Measurements from ENCODE around the gene NSD2.

Gene NSD2

GRCh38 chr4:1896658-1896991 lies 25.4 kb downstream of the NSD2 start:
- Histone ChIP-seq H3K36me3 (ENCODE audit: insufficient read depth, low read length) (peaks cover 90% of the 10 kb centered on the region), H3K79me2 (ENCODE audit: insufficient read depth, low read length) (peaks cover 100% of the 10 kb centered on the region), H3K4me2 (ENCODE audit: insufficient read depth, low read length) (no peak overlapping the region), H4K20me1 (ENCODE audit: insufficient read depth, low read length) (peaks cover 97% of the 10 kb centered on the region), H2AFZ (ENCODE audit: low read depth, low read length) (no peak overlapping the region), H3K4me3 (ENCODE audit: low read depth in 1 of 2, low read length in 2 of 2) (no peak overlapping the region), H3K9ac (ENCODE audit: low read depth, low read length) (no peak overlapping the region), H3K27ac (ENCODE audit: low read length) (no peak overlapping the region), H3K9me3 (ENCODE audit: insufficient read depth, low read length, severe bottlenecking) (no peaks in the 10 kb centered on the region), H3K27me3 (ENCODE audit: insufficient read depth, low read length, poor library complexity) (no peaks in the 10 kb centered on the region), H3K4me1 (ENCODE audit: insufficient read depth, low read length) (peaks cover 8% of the 10 kb centered on the region; the same call in 1 of the 2 replicates)
- DNase-seq, result no peak
- no peak for TF ChIP-seq EZH2 (IDR thresholded peaks at IDR 0.05; ENCODE audit: borderline replicate concordance, low read depth, low read length, severe bottlenecking)
- no peak for TF ChIP-seq CTCF (IDR thresholded peaks at IDR 0.05; ENCODE audit: borderline replicate concordance, extremely low read depth, low read length, poor library complexity, severe bottlenecking)
- ATAC-seq (ENCODE audit: insufficient read depth, low read depth), result no peak

GRCh38 chr4:1898007-1898406 lies 26.8 kb downstream of the NSD2 start:
- Histone ChIP-seq H3K9me3 (ENCODE audit: insufficient read depth, low read length, severe bottlenecking) (no peaks in the 10 kb centered on the region), H3K4me3 (ENCODE audit: low read depth in 1 of 2, low read length in 2 of 2) (no peak overlapping the region), H3K27me3 (ENCODE audit: insufficient read depth, low read length, poor library complexity) (no peaks in the 10 kb centered on the region), H3K9ac (ENCODE audit: low read depth, low read length) (no peak overlapping the region), H3K36me3 (ENCODE audit: insufficient read depth, low read length) (peaks cover 89% of the 10 kb centered on the region), H3K79me2 (ENCODE audit: insufficient read depth, low read length) (peaks cover 100% of the 10 kb centered on the region), H4K20me1 (ENCODE audit: insufficient read depth, low read length) (peaks cover 96% of the 10 kb centered on the region), H3K27ac (ENCODE audit: low read length) (no peak overlapping the region), H2AFZ (ENCODE audit: low read depth, low read length) (no peak overlapping the region), H3K4me1 (ENCODE audit: insufficient read depth, low read length) (peaks cover 8% of the 10 kb centered on the region; the same call in 1 of the 2 replicates), H3K4me2 (ENCODE audit: insufficient read depth, low read length) (no peak overlapping the region)
- DNase-seq, result no peak
- no peak for ATAC-seq (ENCODE audit: insufficient read depth, low read depth)
- TF ChIP-seq EZH2 (IDR thresholded peaks at IDR 0.05; ENCODE audit: borderline replicate concordance, low read depth, low read length, severe bottlenecking) (no peak), CTCF (IDR thresholded peaks at IDR 0.05; ENCODE audit: borderline replicate concordance, extremely low read depth, low read length, poor library complexity, severe bottlenecking) (no peak)

GRCh38 chr4:1898681-1899080 lies 27.5 kb downstream of the NSD2 start:
- ATAC-seq (ENCODE audit: insufficient read depth, low read depth) (no peak), DNase-seq (no peak)
- H3K9me3 ChIP-seq (ENCODE audit: insufficient read depth, low read length, severe bottlenecking), result no peaks in the 10 kb centered on the region
- no peak overlapping the region for H2AFZ ChIP-seq (ENCODE audit: low read depth, low read length)
- H4K20me1 ChIP-seq (ENCODE audit: insufficient read depth, low read length), result peaks cover 95% of the 10 kb centered on the region
- peaks cover 99% of the 10 kb centered on the region for H3K79me2 ChIP-seq (ENCODE audit: insufficient read depth, low read length)
- H3K27me3 ChIP-seq (ENCODE audit: insufficient read depth, low read length, poor library complexity), result no peaks in the 10 kb centered on the region
- H3K36me3 ChIP-seq (ENCODE audit: insufficient read depth, low read length), result peaks cover 88% of the 10 kb centered on the region
- no peak for TF ChIP-seq CTCF (IDR thresholded peaks at IDR 0.05; ENCODE audit: borderline replicate concordance, extremely low read depth, low read length, poor library complexity, severe bottlenecking)
- TF ChIP-seq EZH2 (IDR thresholded peaks at IDR 0.05; ENCODE audit: borderline replicate concordance, low read depth, low read length, severe bottlenecking), result no peak
- no peak overlapping the region for H3K27ac ChIP-seq (ENCODE audit: low read length)
- no peak overlapping the region for H3K9ac ChIP-seq (ENCODE audit: low read depth, low read length)
- peaks cover 8% of the 10 kb centered on the region; the same call in 1 of the 2 replicates for H3K4me1 ChIP-seq (ENCODE audit: insufficient read depth, low read length)
- no peak overlapping the region for H3K4me3 ChIP-seq (ENCODE audit: low read depth in 1 of 2, low read length in 2 of 2)
- no peak overlapping the region for H3K4me2 ChIP-seq (ENCODE audit: insufficient read depth, low read length)

Measured in DND-41 (cell line).